HCT116 (cell line): ENCODE measurements around the gene IQGAP2. TPM values are rescaled to one million over a fixed set of nuclear protein-coding genes. Genes with fewer than 3 reads are reported as not detected.

Experiments
- ATAC-seq: fragments of 200-7000 bp; cut with Tn5 transposase; 2 replicates; pipeline ENCODE4 v1.9.1; 2020; ENCODE audit warnings: mild to moderate bottlenecking, moderate library complexity
- BruUV-seq: library from RNA; stranded (reverse); fragments of 400-500 nt; replicated peaks from 2 replicates; lab custom pipeline; 2021; lab: Mats Ljungman, UMichigan
- CTCF ChIA-PET: fragments of 300-600 bp; sonication (Branson Sonifier 250); formaldehyde crosslinking; loops from one replicate; lab custom pipeline; 2021; ENCODE audit warnings: antibody characterized with exemption; lab: Charles Lee
- POLR2A ChIA-PET: fragments of 300-600, 350-600 bp; sonication (Branson Sonifier 250); formaldehyde crosslinking; loops from one replicate; lab custom pipeline; 2021; ENCODE audit warnings: antibody characterized with exemption; lab: Charles Lee
- RAD21 ChIA-PET, 2 experiments: fragments of 300-600 bp; sonication (Branson Sonifier 250); formaldehyde crosslinking; loops; one replicate each; lab custom pipeline; 2023; ENCODE audit warnings: low total read pairs in 2 of 2; ENCODE audit not compliant: uncharacterized antibody in 2 of 2, unreplicated experiment in 2 of 2, low non-redundant PET in 1 of 2; lab: Charles Lee
- DNase-seq: peaks from one replicate; pipeline ENCODE4 v3.0.0-alpha.2; 2010; ENCODE audit warnings: low read depth, low spot score
- H2AFZ ChIP-seq: fragments of 200-600 bp; shearing (Covaris generic), sonication (generic); 2 replicates; pipeline ENCODE4 v1.6.1; 2017; ENCODE audit warnings: low read depth, mixed run types, mixed read lengths, antibody characterized with exemption, low read length; ENCODE audit not compliant: poor library complexity, severe bottlenecking
- H3K27ac ChIP-seq: 2 replicates; pipeline ENCODE4 v1.5.1; 2012; ENCODE audit warnings: low read depth, low read length
- H3K27me3 ChIP-seq: fragments of 200-600 bp; sonication (generic); 2 replicates; pipeline ENCODE4 v1.6.1; 2016; ENCODE audit warnings: mixed run types, low read length, mixed read lengths; ENCODE audit not compliant: insufficient read depth
- H3K36me3 ChIP-seq, 2 experiments: fragments of 200-500 bp in 1 of 2; fragments of 200-600 bp in 1 of 2; sonication (Bioruptor generic) in 1 of 2; sonication (generic) in 1 of 2; 2 replicates each; pipeline versions ENCODE4 v1.5.1 to v1.6.1; 2014 to 2016; ENCODE audit warnings: low read length in 2 of 2, inconsistent platforms in 1 of 2, mixed read lengths in 1 of 2, mixed run types in 1 of 2; ENCODE audit not compliant: insufficient read depth in 2 of 2, control insufficient read depth in 1 of 2
- H3K4me1 ChIP-seq, 2 experiments: fragments of 200-600 bp in 1 of 2; sonication (generic) in 1 of 2; 2 replicates each; pipeline versions ENCODE4 v1.5.1 to v1.6.1; 2012 to 2017; ENCODE audit warnings: low read length in 2 of 2, inconsistent platforms in 1 of 2, mild to moderate bottlenecking in 1 of 2, mixed read lengths in 1 of 2, mixed run types in 1 of 2, moderate library complexity in 1 of 2; ENCODE audit not compliant: insufficient read depth in 2 of 2, control insufficient read depth in 1 of 2
- H3K4me2 ChIP-seq: fragments of 200-600 bp; sonication (generic); 2 replicates; pipeline ENCODE4 v1.6.1; 2017; ENCODE audit warnings: mixed run types, low read length, mixed read lengths
- H3K4me3 ChIP-seq, 2 experiments: fragments of 200-600 bp in 1 of 2; sonication (generic) in 1 of 2; replicated peaks in 1 of 2; 2 replicates each; pipeline ENCODE4 v1.5.1; 2011 to 2016; ENCODE audit warnings: low read length in 2 of 2, control low read depth in 1 of 2, low read depth in 1 of 2, mild to moderate bottlenecking in 1 of 2, mixed read lengths in 1 of 2, mixed run types in 1 of 2
- H3K79me2 ChIP-seq: fragments of 200-600 bp; sonication (generic); 2 replicates; pipeline ENCODE4 v1.6.1; 2017; ENCODE audit warnings: mild to moderate bottlenecking, mixed run types, low read length, moderate library complexity, mixed read lengths; ENCODE audit not compliant: insufficient read depth
- H3K9ac ChIP-seq: fragments of 200-600 bp; sonication (generic); 2 replicates; pipeline ENCODE4 v1.6.1; 2016; ENCODE audit warnings: low read length, mixed read lengths
- H3K9me2 ChIP-seq: fragments of 200-600 bp; sonication (generic), shearing (Covaris generic); 2 replicates; pipeline ENCODE4 v1.6.1; 2017; ENCODE audit warnings: mixed run types, mild to moderate bottlenecking, moderate library complexity; ENCODE audit not compliant: insufficient read depth
- H3K9me3 ChIP-seq, 2 experiments: fragments of 200-500 bp in 1 of 2; fragments of 200-600 bp in 1 of 2; sonication (Bioruptor generic) in 1 of 2; sonication (generic) in 1 of 2; 2 replicates each; pipeline ENCODE4 v1.6.1; 2014 to 2017; ENCODE audit warnings: low read length in 2 of 2, mixed read lengths in 2 of 2, inconsistent platforms in 1 of 2, low read depth in 1 of 2, mild to moderate bottlenecking in 1 of 2, mixed run types in 1 of 2, moderate library complexity in 1 of 2; ENCODE audit not compliant: control insufficient read depth in 1 of 2, insufficient read depth in 1 of 2
- H4K20me1 ChIP-seq: fragments of 200-600 bp; sonication (generic), shearing (Covaris generic); 2 replicates; pipeline ENCODE4 v1.6.1; 2017; ENCODE audit warnings: mixed run types, mild to moderate bottlenecking, moderate library complexity; ENCODE audit not compliant: insufficient read depth
- ELF1 ChIP-seq: IDR thresholded peaks from 2 replicates; pipeline ENCODE4 v1.6.1; 2012; ENCODE audit warnings: low read depth, borderline replicate concordance
- FOSL1 ChIP-seq: IDR thresholded peaks from 2 replicates; pipeline ENCODE4 v1.6.1; 2012; ENCODE audit warnings: low read depth
- JUND ChIP-seq: IDR thresholded peaks from 2 replicates; pipeline ENCODE4 v1.6.1; 2012
- RAD21 ChIP-seq: IDR thresholded peaks from 2 replicates; pipeline ENCODE4 v1.6.1; 2012; ENCODE audit warnings: low read depth, mild to moderate bottlenecking
- SIN3A ChIP-seq: IDR thresholded peaks from 2 replicates; pipeline ENCODE4 v1.6.1; 2012; ENCODE audit warnings: low read depth
- SP1 ChIP-seq: IDR thresholded peaks from 2 replicates; pipeline ENCODE4 v1.6.1; 2012; ENCODE audit warnings: low read depth
- SRF ChIP-seq: IDR thresholded peaks from 2 replicates; pipeline ENCODE4 v1.6.1; 2012; ENCODE audit warnings: low read depth
- TCF7L2 ChIP-seq: IDR thresholded peaks from 2 replicates; pipeline ENCODE4 v1.7.0; 2011; ENCODE audit warnings: borderline replicate concordance, inconsistent platforms; ENCODE audit not compliant: insufficient read depth, insufficient read length; ENCODE audit errors: extremely low read depth
- YY1 ChIP-seq: IDR thresholded peaks from 2 replicates; pipeline ENCODE4 v1.6.1; 2011; ENCODE audit warnings: low read length, low read depth, moderate library complexity, mild to moderate bottlenecking; ENCODE audit not compliant: insufficient replicate concordance; ENCODE audit errors: extremely low read depth
- ZFX ChIP-seq: fragments of 450-650 bp; IDR thresholded peaks from 2 replicates; pipeline ENCODE4 v1.6.1; 2017
- intact Hi-C: fragments of 100-400 bp; cut with micrococcal nuclease; formaldehyde crosslinking; loops from 2 replicates; pipeline ENCODE4 v1.10.0; 2022
- total RNA-seq: library from RNA; stranded (reverse); gene quantifications from one replicate; pipeline ENCODE4 v1.2.1, GENCODE V29; 2021; ENCODE audit not compliant: unreplicated experiment
- TF ChIP-seq, protein P1 (sequence below): IDR thresholded peaks from 2 replicates; pipeline ENCODE4 v1.6.1; 2012
- TF ChIP-seq, protein P2 (sequence below): IDR thresholded peaks from 2 replicates; pipeline ENCODE4 v1.6.1; 2012
- TF ChIP-seq, protein P3 (sequence below), 3 experiments: fragments of 200-600 bp in 1 of 3; sonication (generic) in 1 of 3; IDR thresholded peaks in 2 of 3; conservative IDR thresholded peaks in 1 of 3; 2 replicates each; pipeline ENCODE4 v1.5.1; 2012 to 2017; ENCODE audit warnings: low read depth in 2 of 3, low read length in 2 of 3, antibody characterized with exemption in 1 of 3, borderline replicate concordance in 1 of 3, control low read depth in 1 of 3, mild to moderate bottlenecking in 1 of 3, mixed read lengths in 1 of 3, mixed run types in 1 of 3, moderate library complexity in 1 of 3; ENCODE audit not compliant: insufficient read depth in 1 of 3

Gene IQGAP2
- total RNA-seq, 1 experiment from 2014 or later: 2.0 TPM

DNA sequence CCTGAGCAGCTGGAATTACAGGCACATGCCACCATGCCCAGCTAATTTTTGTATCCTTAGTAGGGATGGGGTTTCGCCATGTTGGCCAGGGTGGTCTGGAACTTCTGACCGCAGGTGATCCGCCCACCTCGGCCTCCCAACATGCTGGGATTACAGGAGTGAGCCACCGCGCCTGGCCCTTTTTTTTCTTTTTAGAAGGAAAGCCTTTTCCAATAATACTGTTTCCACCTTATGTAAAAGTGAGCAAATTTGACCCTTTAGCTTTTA, 289.1 kb downstream of the IQGAP2 start:
- no TSS peak for BruUV-seq
- TF ChIP-seq JUND (no peak), TCF7L2 (no peak), ZFX (no peak), YY1 (no peak), RAD21 (no peak), ELF1 (no peak), SRF (no peak), FOSL1 (no peak), SIN3A (no peak), SP1 (no peak)
- TF ChIP-seq, protein P1, sequence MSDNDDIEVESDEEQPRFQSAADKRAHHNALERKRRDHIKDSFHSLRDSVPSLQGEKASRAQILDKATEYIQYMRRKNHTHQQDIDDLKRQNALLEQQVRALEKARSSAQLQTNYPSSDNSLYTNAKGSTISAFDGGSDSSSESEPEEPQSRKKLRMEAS: no peak
- TF ChIP-seq, protein P2, sequence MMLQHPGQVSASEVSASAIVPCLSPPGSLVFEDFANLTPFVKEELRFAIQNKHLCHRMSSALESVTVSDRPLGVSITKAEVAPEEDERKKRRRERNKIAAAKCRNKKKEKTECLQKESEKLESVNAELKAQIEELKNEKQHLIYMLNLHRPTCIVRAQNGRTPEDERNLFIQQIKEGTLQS: no peak
- TF ChIP-seq, protein P3, sequence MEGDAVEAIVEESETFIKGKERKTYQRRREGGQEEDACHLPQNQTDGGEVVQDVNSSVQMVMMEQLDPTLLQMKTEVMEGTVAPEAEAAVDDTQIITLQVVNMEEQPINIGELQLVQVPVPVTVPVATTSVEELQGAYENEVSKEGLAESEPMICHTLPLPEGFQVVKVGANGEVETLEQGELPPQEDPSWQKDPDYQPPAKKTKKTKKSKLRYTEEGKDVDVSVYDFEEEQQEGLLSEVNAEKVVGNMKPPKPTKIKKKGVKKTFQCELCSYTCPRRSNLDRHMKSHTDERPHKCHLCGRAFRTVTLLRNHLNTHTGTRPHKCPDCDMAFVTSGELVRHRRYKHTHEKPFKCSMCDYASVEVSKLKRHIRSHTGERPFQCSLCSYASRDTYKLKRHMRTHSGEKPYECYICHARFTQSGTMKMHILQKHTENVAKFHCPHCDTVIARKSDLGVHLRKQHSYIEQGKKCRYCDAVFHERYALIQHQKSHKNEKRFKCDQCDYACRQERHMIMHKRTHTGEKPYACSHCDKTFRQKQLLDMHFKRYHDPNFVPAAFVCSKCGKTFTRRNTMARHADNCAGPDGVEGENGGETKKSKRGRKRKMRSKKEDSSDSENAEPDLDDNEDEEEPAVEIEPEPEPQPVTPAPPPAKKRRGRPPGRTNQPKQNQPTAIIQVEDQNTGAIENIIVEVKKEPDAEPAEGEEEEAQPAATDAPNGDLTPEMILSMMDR (IDR thresholded peaks at IDR 0.05 in 2 of 3, conservative IDR thresholded peaks at IDR 0.05 in 1 of 3; ENCODE audit: borderline replicate concordance in 1 of 3, insufficient read depth in 1 of 3, low read depth in 2 of 3, low read length in 2 of 3): no peak
- intact Hi-C loops: no loop called here
- no peak overlapping the region for H3K27ac ChIP-seq
- ChIA-PET RAD21 (no interaction called here), CTCF (no interaction called here), POLR2A (no interaction called here)
- H3K79me2 ChIP-seq: no peaks in the 10 kb centered on the region
- H4K20me1 ChIP-seq: no peaks in the 10 kb centered on the region
- no peaks in the 10 kb centered on the region for H3K36me3 ChIP-seq
- no peak overlapping the region for H2AFZ ChIP-seq
- no peak overlapping the region for H3K4me3 ChIP-seq
- peaks cover 18 to 38% of the 10 kb centered on the region in 2 experiments for H3K4me1 ChIP-seq
- 0 out of 2 replicates have a peak, but pooled peaks cover 3% of the 10 kb centered on the region for H3K9me2 ChIP-seq
- no peaks in the 10 kb centered on the region for H3K9me3 ChIP-seq
- no peaks in the 10 kb centered on the region for H3K27me3 ChIP-seq
- ATAC-seq (no peak), DNase-seq (no peak)
- no peak overlapping the region for H3K9ac ChIP-seq
- H3K4me2 ChIP-seq: no peak overlapping the region
